Tibial nerve (tissue), 4 donors: ENCODE results near the gene EXTL1.

ENCODE experiments used
- EP300 ChIP-seq, 2 donors: sonication (generic); formaldehyde crosslinking; IDR thresholded peaks; one replicate each; pipeline ENCODE4 v1.6.1; 2017; ENCODE audit warnings: antibody characterized with exemption in 2 of 2, mild to moderate bottlenecking in 1 of 2
- POLR2A ChIP-seq, 2 donors: fragments of 450-650 bp; IDR thresholded peaks; one replicate each; pipeline ENCODE4 v1.6.1; 2017; ENCODE audit warnings: antibody characterized with exemption in 2 of 2, mild to moderate bottlenecking in 2 of 2, moderate library complexity in 2 of 2
- TF ChIP-seq, protein P1 (sequence below), 5 experiments: fragments of 200-600 bp in 3 of 5; fragments of 450-650 bp in 2 of 5; sonication (generic) in 3 of 5; IDR thresholded peaks; one replicate each; pipeline ENCODE4 v1.5.1; 2016 to 2019; ENCODE audit warnings: antibody characterized with exemption in 5 of 5, mild to moderate bottlenecking in 3 of 5, moderate library complexity in 2 of 5

DNA sequence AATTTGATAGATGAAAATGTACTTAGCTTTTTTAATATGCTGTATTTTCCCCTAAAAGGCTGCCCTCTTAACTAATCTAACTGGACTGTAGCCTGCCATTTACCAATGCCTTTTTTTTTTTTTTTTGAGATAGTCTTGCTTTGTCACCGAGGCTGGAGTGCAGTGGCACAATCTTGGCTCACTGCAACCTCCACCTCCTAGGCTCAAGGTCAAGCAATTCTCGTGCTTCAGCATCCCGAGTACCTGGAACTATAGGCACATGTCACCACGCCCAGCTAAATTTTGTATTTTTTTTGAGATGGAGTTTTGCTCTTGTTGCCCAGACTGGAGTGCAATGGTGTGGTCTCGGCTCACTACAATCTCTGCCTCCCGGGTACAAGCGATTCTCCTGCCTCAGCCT is 42.4 kb upstream of the EXTL1 start:
- TF ChIP-seq, protein P1, sequence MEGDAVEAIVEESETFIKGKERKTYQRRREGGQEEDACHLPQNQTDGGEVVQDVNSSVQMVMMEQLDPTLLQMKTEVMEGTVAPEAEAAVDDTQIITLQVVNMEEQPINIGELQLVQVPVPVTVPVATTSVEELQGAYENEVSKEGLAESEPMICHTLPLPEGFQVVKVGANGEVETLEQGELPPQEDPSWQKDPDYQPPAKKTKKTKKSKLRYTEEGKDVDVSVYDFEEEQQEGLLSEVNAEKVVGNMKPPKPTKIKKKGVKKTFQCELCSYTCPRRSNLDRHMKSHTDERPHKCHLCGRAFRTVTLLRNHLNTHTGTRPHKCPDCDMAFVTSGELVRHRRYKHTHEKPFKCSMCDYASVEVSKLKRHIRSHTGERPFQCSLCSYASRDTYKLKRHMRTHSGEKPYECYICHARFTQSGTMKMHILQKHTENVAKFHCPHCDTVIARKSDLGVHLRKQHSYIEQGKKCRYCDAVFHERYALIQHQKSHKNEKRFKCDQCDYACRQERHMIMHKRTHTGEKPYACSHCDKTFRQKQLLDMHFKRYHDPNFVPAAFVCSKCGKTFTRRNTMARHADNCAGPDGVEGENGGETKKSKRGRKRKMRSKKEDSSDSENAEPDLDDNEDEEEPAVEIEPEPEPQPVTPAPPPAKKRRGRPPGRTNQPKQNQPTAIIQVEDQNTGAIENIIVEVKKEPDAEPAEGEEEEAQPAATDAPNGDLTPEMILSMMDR (IDR thresholded peaks at IDR 0.05), result no peak
- no peak for TF ChIP-seq EP300 (IDR thresholded peaks at IDR 0.05)
- TF ChIP-seq POLR2A (IDR thresholded peaks at IDR 0.05), result no peak
